ENCODE results near the gene YRDC.

Gene YRDC

DNA sequence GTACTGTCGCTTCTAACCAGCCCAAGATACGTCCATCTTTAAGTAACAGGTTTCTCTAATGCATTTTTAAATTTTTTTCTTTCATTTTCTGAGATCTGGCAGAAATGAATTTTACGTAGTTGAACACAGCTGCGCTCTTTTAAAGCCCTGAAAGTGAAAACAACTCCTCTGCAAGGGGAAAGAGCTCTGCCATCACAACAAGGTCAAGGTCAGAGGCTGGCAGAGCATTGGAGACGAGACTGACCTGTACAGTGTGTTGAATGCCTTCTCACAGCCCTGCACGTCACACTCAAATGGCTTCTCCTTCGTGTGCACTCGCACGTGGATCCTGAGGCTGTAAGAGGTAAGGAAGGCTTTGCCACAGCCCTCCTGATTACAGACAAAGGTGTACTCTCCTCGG, 31.7 kb upstream of the YRDC start:
- TF ChIP-seq, protein P1, sequence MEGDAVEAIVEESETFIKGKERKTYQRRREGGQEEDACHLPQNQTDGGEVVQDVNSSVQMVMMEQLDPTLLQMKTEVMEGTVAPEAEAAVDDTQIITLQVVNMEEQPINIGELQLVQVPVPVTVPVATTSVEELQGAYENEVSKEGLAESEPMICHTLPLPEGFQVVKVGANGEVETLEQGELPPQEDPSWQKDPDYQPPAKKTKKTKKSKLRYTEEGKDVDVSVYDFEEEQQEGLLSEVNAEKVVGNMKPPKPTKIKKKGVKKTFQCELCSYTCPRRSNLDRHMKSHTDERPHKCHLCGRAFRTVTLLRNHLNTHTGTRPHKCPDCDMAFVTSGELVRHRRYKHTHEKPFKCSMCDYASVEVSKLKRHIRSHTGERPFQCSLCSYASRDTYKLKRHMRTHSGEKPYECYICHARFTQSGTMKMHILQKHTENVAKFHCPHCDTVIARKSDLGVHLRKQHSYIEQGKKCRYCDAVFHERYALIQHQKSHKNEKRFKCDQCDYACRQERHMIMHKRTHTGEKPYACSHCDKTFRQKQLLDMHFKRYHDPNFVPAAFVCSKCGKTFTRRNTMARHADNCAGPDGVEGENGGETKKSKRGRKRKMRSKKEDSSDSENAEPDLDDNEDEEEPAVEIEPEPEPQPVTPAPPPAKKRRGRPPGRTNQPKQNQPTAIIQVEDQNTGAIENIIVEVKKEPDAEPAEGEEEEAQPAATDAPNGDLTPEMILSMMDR (IDR thresholded peaks at IDR 0.05; ENCODE audit: borderline replicate concordance, insufficient read depth, low read depth, low read length), result no peak
- no peak overlapping the region for H3K4me3 ChIP-seq (ENCODE audit: low read depth, low read length)

- H3K4me3 ChIP-seq (ENCODE audit: low read depth, low read length), result no peak overlapping the region
- TF ChIP-seq, protein P1 (IDR thresholded peaks at IDR 0.05; ENCODE audit: borderline replicate concordance, insufficient read depth, low read depth, low read length), result no peak
Measured at GRCh38 chr1:37836788-37837187, 28.8 kb upstream of the YRDC start.

GRCh38 chr1:37831809-37832208, 23.8 kb upstream of the YRDC start:
- TF ChIP-seq, protein P1 (IDR thresholded peaks at IDR 0.05; ENCODE audit: borderline replicate concordance, insufficient read depth, low read depth, low read length), result no peak

DNA sequence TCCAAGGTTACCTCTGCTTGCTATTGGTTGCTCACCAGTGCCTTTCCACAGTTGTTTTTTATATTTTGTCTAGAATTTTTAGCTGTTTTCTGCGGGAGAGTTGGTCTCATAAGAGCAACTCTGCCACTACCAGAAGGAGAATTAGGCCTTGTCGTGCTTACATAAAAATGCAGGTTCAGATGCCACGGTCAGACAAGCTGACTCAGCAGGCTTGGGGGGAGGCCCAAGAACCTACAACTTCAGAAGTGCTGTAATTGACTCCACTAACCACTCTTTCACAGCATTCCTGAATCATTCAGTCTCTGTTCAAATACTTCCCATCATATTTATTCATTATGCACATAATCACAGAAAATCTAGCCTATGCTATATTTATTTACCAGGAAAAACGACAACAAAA, 23.1 kb upstream of the YRDC start:
- TF ChIP-seq, protein P1 (IDR thresholded peaks at IDR 0.05; ENCODE audit: borderline replicate concordance, insufficient read depth, low read depth, low read length), result no peak
- H3K4me3 ChIP-seq (ENCODE audit: low read depth, low read length), result no peak overlapping the region

More at GRCh38 chr1:37831809-37832208, 23.8 kb upstream of the YRDC start:
- no peak overlapping the region for H3K4me3 ChIP-seq (ENCODE audit: low read depth, low read length)

- TF ChIP-seq, protein P1 (IDR thresholded peaks at IDR 0.05; ENCODE audit: borderline replicate concordance, insufficient read depth, low read depth, low read length), result no peak
- no peak overlapping the region for H3K4me3 ChIP-seq (ENCODE audit: low read depth, low read length)
Measured at GRCh38 chr1:37828410-37829074, 20.5 kb upstream of the YRDC start.

GRCh38 chr1:37825506-37825905, 17.5 kb upstream of the YRDC start:
- TF ChIP-seq, protein P1 (IDR thresholded peaks at IDR 0.05; ENCODE audit: borderline replicate concordance, insufficient read depth, low read depth, low read length), result no peak
- H3K4me3 ChIP-seq (ENCODE audit: low read depth, low read length), result no peak overlapping the region

GRCh38 chr1:37824001-37824400, 16.0 kb upstream of the YRDC start:
- TF ChIP-seq, protein P1 (IDR thresholded peaks at IDR 0.05; ENCODE audit: borderline replicate concordance, insufficient read depth, low read depth, low read length), result no peak
- H3K4me3 ChIP-seq (ENCODE audit: low read depth, low read length), result no peak overlapping the region
